A673 (cell line): ENCODE data around the gene MIGA2.

Experiments used
- CTCF ChIP-seq: fragments of 300-800, 200-600 bp; sonication (generic); conservative IDR thresholded peaks from 2 replicates; pipeline ENCODE4 v1.5.1; 2017; ENCODE audit warnings: low read depth, mild to moderate bottlenecking, antibody characterized with exemption, low read length, moderate library complexity, mixed read lengths
- EZH2 ChIP-seq: fragments of 200-600 bp; sonication (generic); IDR thresholded peaks from 2 replicates; pipeline ENCODE4 v1.6.1; 2017; ENCODE audit warnings: borderline replicate concordance, low read depth, mild to moderate bottlenecking, mixed read lengths, antibody characterized with exemption, low read length; ENCODE audit not compliant: poor library complexity, severe bottlenecking

GRCh38 chr9:129095170-129095667 is 58.8 kb downstream of the MIGA2 start:
- TF ChIP-seq EZH2 = no peak
- TF ChIP-seq CTCF = no peak
